Uterus (tissue), 4 donors: Measurements from ENCODE around the gene DMD. TPM values are rescaled to one million over a fixed set of nuclear protein-coding genes. Genes with fewer than 3 reads are reported as not detected.

Experiments
- DNase-seq, 2 donors: peaks; one replicate each; pipeline ENCODE4 v3.0.0-alpha.2; 2019 to 2020
- H3K27ac ChIP-seq, 2 donors: fragments of 200-600 bp; sonication (generic); 1 replicate in 1 of 2; 2 replicates in 1 of 2; pipeline ENCODE4 v1.5.1; 2016 to 2018
- H3K27me3 ChIP-seq, 2 donors: fragments of 200-600 bp; sonication (generic); one replicate each; pipeline ENCODE4 v1.5.1; 2018 to 2019; ENCODE audit warnings: control low read depth in 1 of 2
- H3K36me3 ChIP-seq, 2 donors: fragments of 200-600 bp; sonication (generic); one replicate each; pipeline ENCODE4 v1.5.1; 2019; ENCODE audit warnings: control low read depth in 1 of 2
- H3K4me1 ChIP-seq, 2 donors: fragments of 200-600 bp; sonication (generic); one replicate each; pipeline ENCODE4 v1.5.1; 2018 to 2019; ENCODE audit warnings: control low read depth in 1 of 2
- H3K4me3 ChIP-seq, 2 donors: fragments of 200-600 bp; sonication (generic); 1 replicate in 1 of 2; 2 replicates in 1 of 2; pipeline ENCODE4 v1.5.1; 2018 to 2019; ENCODE audit warnings: mild to moderate bottlenecking in 1 of 2
- H3K9me3 ChIP-seq, 2 donors: fragments of 200-600 bp; sonication (generic); one replicate each; pipeline ENCODE4 v1.5.1; 2019; ENCODE audit warnings: control low read depth in 1 of 2
- POLR2A ChIP-seq, 2 donors: fragments of 450-650 bp; IDR thresholded peaks; one replicate each; pipeline ENCODE4 v1.6.1; 2016; ENCODE audit warnings: antibody characterized with exemption in 2 of 2, mild to moderate bottlenecking in 1 of 2, moderate library complexity in 1 of 2
- intact Hi-C: fragments of 100-400 bp; cut with DNase I; formaldehyde crosslinking; loops from one replicate; pipeline ENCODE4 v1.15.1; 2023; ENCODE audit warnings: low total_unique reads
- total RNA-seq, 4 donors: library from RNA; depleted of rRNA in 3 of 4; stranded (reverse); fragments of >200 nt in 3 of 4; gene quantifications; one replicate each; pipeline versions ENCODE4 v1.1.0 to v1.2.4, GENCODE V29; 2014 to 2023
- TF ChIP-seq, protein P1 (sequence below), 4 experiments: fragments of 200-600 bp in 2 of 4; fragments of 450-650 bp in 2 of 4; sonication (generic) in 2 of 4; IDR thresholded peaks; one replicate each; pipeline ENCODE4 v1.5.1; 2016 to 2019; ENCODE audit warnings: antibody characterized with exemption in 4 of 4, mild to moderate bottlenecking in 2 of 4, moderate library complexity in 1 of 4
- donor health status: DM: yes; HTN: yes; CAD: no.

Gene DMD
- total RNA-seq, 4 donors from 2014 or later, result 73.8 to 147 (median 97.8) TPM

DNA sequence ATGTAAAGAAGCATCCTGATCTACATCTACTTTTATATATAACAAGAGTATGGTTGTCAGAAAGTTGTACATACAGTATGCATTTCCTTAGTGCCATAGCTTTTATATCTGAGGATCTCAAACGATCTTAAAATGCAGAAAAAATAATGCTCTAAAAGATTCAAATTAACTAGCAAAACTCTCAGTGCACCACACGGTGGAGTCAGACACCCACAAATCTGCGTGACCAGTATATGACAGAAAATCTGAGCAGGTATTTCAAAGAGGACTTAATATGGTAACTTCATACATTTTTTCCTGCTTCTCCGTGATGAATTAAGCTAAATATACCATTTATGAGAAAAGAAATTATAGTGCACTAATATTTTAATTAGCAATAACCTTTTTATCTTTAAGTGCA, 803.0 kb downstream of the DMD start:
- no peaks in the 10 kb centered on the region for H3K27me3 ChIP-seq
- DNase-seq, result no peak
- no peaks in the 10 kb centered on the region for H3K9me3 ChIP-seq
- TF ChIP-seq, protein P1, sequence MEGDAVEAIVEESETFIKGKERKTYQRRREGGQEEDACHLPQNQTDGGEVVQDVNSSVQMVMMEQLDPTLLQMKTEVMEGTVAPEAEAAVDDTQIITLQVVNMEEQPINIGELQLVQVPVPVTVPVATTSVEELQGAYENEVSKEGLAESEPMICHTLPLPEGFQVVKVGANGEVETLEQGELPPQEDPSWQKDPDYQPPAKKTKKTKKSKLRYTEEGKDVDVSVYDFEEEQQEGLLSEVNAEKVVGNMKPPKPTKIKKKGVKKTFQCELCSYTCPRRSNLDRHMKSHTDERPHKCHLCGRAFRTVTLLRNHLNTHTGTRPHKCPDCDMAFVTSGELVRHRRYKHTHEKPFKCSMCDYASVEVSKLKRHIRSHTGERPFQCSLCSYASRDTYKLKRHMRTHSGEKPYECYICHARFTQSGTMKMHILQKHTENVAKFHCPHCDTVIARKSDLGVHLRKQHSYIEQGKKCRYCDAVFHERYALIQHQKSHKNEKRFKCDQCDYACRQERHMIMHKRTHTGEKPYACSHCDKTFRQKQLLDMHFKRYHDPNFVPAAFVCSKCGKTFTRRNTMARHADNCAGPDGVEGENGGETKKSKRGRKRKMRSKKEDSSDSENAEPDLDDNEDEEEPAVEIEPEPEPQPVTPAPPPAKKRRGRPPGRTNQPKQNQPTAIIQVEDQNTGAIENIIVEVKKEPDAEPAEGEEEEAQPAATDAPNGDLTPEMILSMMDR (IDR thresholded peaks at IDR 0.05), result no peak
- no peak for TF ChIP-seq POLR2A (IDR thresholded peaks at IDR 0.05)
- H3K36me3 ChIP-seq, result no peaks in the 10 kb centered on the region
- intact Hi-C loops, result no loop called here
- H3K4me3 ChIP-seq, result no peak overlapping the region
- H3K27ac ChIP-seq, result no peak overlapping the region
- no peaks in the 10 kb centered on the region for H3K4me1 ChIP-seq

DNA sequence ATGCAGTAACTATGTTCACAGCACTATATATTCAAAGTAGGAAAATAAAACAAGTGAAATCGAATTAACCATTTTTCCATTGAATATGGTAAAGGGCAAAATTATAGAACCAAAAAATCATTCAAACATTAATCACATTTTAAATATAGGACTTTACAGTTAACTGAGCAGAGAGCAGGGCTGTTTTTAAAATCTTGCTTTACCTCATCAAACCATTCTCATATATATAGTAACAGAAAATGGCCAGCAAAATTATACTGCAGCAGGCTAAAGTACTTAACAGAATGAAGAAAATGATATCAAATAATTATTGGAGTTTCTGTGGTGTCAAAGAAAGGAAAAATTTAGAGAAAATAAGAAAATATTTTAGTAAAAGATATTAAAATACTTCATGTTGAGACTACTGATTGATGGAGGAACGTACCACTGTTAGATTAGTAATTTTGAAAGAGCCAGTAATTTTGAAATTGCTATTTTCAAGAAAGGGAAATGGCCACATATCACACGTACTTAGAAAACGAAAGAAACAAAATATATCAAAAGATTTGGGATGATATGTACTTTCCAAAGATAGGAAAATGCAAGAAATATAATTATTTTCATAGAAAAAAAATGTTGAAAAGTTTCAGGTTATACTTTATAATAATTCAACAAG, 813.7 kb downstream of the DMD start:
- Histone ChIP-seq H3K4me1 (no peaks in the 10 kb centered on the region), H3K36me3 (no peaks in the 10 kb centered on the region), H3K27ac (no peak overlapping the region), H3K27me3 (no peaks in the 10 kb centered on the region), H3K4me3 (no peak overlapping the region), H3K9me3 (no peaks in the 10 kb centered on the region)
- intact Hi-C loops, result no loop called here
- TF ChIP-seq, protein P1 (IDR thresholded peaks at IDR 0.05), result no peak
- DNase-seq, result no peak

DNA sequence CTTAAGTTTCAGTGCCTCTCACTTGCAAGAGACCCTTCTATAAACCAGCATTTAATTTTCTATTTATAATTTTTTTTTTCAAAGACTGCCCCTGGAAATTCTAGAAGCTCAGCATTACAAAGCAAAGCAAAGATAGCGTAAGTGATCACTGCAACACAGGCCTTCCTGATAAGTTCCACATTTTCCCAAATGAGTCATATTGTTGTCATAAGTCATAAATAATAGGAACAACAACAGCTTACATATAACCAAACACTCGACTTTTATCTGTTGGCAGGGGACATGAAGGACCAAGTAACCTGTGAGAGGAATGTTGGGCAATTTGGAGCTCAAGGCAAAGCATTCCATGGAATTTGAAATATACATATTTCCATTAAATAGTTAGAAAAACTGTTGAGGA, 815.5 kb downstream of the DMD start:
- Histone ChIP-seq H3K4me3 (no peak overlapping the region), H3K4me1 (no peaks in the 10 kb centered on the region), H3K9me3 (no peaks in the 10 kb centered on the region), H3K27ac (no peak overlapping the region), H3K27me3 (no peaks in the 10 kb centered on the region), H3K36me3 (no peaks in the 10 kb centered on the region)
- intact Hi-C loops, result no loop called here
- TF ChIP-seq, protein P1 (IDR thresholded peaks at IDR 0.05), result no peak
- no peak for DNase-seq

DNA sequence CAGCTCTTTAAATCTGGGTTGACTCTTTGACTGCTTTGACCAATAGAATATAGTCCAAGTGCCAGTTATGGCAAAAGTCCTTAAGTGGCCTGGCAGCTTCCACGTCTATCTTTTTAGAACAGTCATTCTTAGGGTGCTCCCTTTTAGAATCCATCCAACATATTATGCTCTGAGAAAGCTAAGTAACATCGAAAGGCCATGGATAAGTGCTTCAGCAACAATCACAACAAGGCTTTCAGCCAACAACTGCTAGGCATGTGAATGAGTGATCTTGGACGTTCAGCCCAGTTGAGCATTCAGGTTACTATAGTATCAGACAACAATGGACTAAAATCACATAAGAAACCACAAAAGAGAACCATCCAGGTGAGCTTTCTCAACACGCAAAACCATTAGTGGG, 818.7 kb downstream of the DMD start:
- no peaks in the 10 kb centered on the region for H3K27me3 ChIP-seq
- no peaks in the 10 kb centered on the region for H3K36me3 ChIP-seq
- TF ChIP-seq POLR2A (IDR thresholded peaks at IDR 0.05), result no peak
- TF ChIP-seq, protein P1 (IDR thresholded peaks at IDR 0.05), result no peak
- H3K4me3 ChIP-seq, result no peak overlapping the region
- DNase-seq, result no peak
- H3K9me3 ChIP-seq, result no peaks in the 10 kb centered on the region
- intact Hi-C loops, result no loop called here
- H3K27ac ChIP-seq, result no peak overlapping the region
- H3K4me1 ChIP-seq, result no peaks in the 10 kb centered on the region

DNA sequence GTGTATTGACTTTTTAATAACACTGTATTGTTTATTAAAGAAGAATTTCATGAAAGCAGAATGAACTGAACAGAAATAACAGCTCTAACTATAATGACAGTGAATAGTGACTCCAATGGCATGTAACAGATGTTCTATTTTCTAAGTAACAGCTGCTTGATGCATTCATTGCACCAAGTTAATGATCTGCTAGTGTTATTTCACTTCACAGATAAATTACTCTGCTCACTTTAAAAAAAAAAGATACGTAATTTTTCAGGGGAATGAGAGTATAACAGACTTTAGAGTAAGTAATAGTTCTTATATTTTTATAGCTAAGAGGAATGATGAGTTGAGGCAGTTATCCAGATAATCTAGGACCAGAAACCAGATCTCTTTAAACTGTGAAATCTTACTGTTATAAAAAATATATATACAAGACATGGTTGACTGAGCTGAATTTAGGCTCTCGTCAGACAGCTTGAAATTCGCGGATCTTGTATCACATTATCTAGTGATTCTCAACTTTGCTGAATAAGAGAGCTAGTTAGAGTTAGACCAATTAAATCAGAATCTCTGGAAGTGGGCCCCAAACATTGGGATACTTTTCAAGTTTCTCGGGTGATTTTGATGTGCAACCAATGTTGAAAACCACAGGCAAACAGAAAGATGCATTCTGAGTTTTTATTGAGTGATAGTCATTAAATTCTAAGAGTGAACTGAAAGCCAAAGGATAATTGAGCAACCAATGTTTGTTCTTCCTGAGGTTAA, 840.7 kb downstream of the DMD start:
- Histone ChIP-seq H3K9me3 (no peaks in the 10 kb centered on the region), H3K27ac (no peak overlapping the region), H3K4me1 (no peaks in the 10 kb centered on the region), H3K4me3 (no peak overlapping the region), H3K27me3 (no peaks in the 10 kb centered on the region), H3K36me3 (peaks cover 0 to 3% of the 10 kb centered on the region in 2 donors)
- DNase-seq, result no peak
- no peak for TF ChIP-seq POLR2A (IDR thresholded peaks at IDR 0.05)
- TF ChIP-seq, protein P1 (IDR thresholded peaks at IDR 0.05), result no peak
- intact Hi-C loops, result no loop called here
